Liver (tissue), 9 donors: ENCODE results near the gene NKAIN2. TPM values are rescaled to one million over a fixed set of nuclear protein-coding genes. Genes with fewer than 3 reads are reported as not detected.

Experiments
- DNase-seq: peaks from one replicate; pipeline ENCODE4 v3.0.0-alpha.2; 2017; ENCODE audit warnings: low spot score
- H3K27ac ChIP-seq, 2 donors: one replicate each; pipeline ENCODE4 v1.7.0; 2013; ENCODE audit warnings: inconsistent platforms in 2 of 2, low read length in 2 of 2, control low read depth in 1 of 2, low read depth in 1 of 2, mild to moderate bottlenecking in 1 of 2
- H3K27me3 ChIP-seq, 4 donors: one replicate each; pipeline versions ENCODE4 v1.6.1 to v1.7.0; 2013; ENCODE audit warnings: low read length in 3 of 4, inconsistent platforms in 1 of 4, mild to moderate bottlenecking in 1 of 4, moderate library complexity in 1 of 4; ENCODE audit not compliant: control insufficient read depth in 4 of 4, insufficient read depth in 4 of 4
- H3K36me3 ChIP-seq, 4 donors: one replicate each; pipeline versions ENCODE4 v1.6.1 to v1.7.0; 2013; ENCODE audit warnings: low read length in 3 of 4, mild to moderate bottlenecking in 3 of 4, low read depth in 1 of 4, moderate library complexity in 1 of 4; ENCODE audit not compliant: control insufficient read depth in 4 of 4, insufficient read depth in 3 of 4
- H3K4me1 ChIP-seq, 4 donors: one replicate each; pipeline versions ENCODE4 v1.6.1 to v1.7.0; 2013; ENCODE audit warnings: low read length in 3 of 4, mild to moderate bottlenecking in 3 of 4, moderate library complexity in 1 of 4; ENCODE audit not compliant: control insufficient read depth in 4 of 4, insufficient read depth in 4 of 4
- H3K4me3 ChIP-seq, 3 donors: one replicate each; pipeline versions ENCODE4 v1.6.1 to v1.7.0; 2013; ENCODE audit warnings: low read length in 3 of 3, control low read depth in 1 of 3, low read depth in 1 of 3, mild to moderate bottlenecking in 1 of 3
- H3K9ac ChIP-seq, 2 donors: one replicate each; pipeline ENCODE4 v1.7.0; 2013; ENCODE audit warnings: low read length in 2 of 2, mild to moderate bottlenecking in 2 of 2, moderate library complexity in 2 of 2, control low read depth in 1 of 2, low read depth in 1 of 2
- H3K9me3 ChIP-seq, 4 donors: one replicate each; pipeline versions ENCODE4 v1.6.1 to v1.7.0; 2013; ENCODE audit warnings: low read length in 3 of 4; ENCODE audit not compliant: control insufficient read depth in 4 of 4
- EGR1 ChIP-seq, 2 donors: IDR thresholded peaks; 2 replicates each; pipeline ENCODE4 v1.6.1; 2016 to 2018; ENCODE audit warnings: antibody characterized with exemption in 2 of 2, low read depth in 2 of 2
- FOXA2 ChIP-seq: IDR thresholded peaks from 2 replicates; pipeline ENCODE4 v1.6.1; 2016; ENCODE audit warnings: antibody characterized with exemption
- HNF4G ChIP-seq: IDR thresholded peaks from 2 replicates; pipeline ENCODE4 v1.6.1; 2016; ENCODE audit warnings: antibody characterized with exemption
- JUND ChIP-seq, 2 donors: IDR thresholded peaks; 2 replicates each; pipeline ENCODE4 v1.6.1; 2016; ENCODE audit warnings: antibody characterized with exemption in 2 of 2
- NR2F2 ChIP-seq: IDR thresholded peaks from 2 replicates; pipeline ENCODE4 v1.6.1; 2016; ENCODE audit warnings: antibody characterized with exemption
- RAD21 ChIP-seq, 2 donors: IDR thresholded peaks; 2 replicates each; pipeline ENCODE4 v1.6.1; 2016; ENCODE audit warnings: antibody characterized with exemption in 2 of 2, mild to moderate bottlenecking in 2 of 2
- RXRA ChIP-seq, 2 donors: IDR thresholded peaks; 2 replicates each; pipeline ENCODE4 v1.6.1; 2017 to 2018; ENCODE audit warnings: antibody characterized with exemption in 2 of 2, mild to moderate bottlenecking in 1 of 2
- SP1 ChIP-seq: IDR thresholded peaks from 2 replicates; pipeline ENCODE4 v1.6.1; 2018; ENCODE audit warnings: antibody characterized with exemption, mild to moderate bottlenecking
- YY1 ChIP-seq: IDR thresholded peaks from 2 replicates; pipeline ENCODE4 v1.6.1; 2016; ENCODE audit warnings: antibody characterized with exemption, mild to moderate bottlenecking
- WGBS: extraction: QIAGEN DNeasy Blood & Tissue Kit; methylation state at CpG from one replicate; pipeline ENCODE4 v1.1.7; 2013; 5-methylcytosine and 5-hydroxymethylcytosine counted together
- polyA plus RNA-seq, 2 donors: library from polyadenylated mRNA; stranded (reverse) in 1 of 2; unstranded in 1 of 2; fragments of 200-250 nt in 1 of 2; fragments of >200 nt in 1 of 2; fragmentation: Nextera tagmentation in 1 of 2; extraction: Ambion mirVana in 1 of 2; gene quantifications; one replicate each; pipeline versions ENCODE4 v1.2.1 to v1.2.3, GENCODE V29; 2013 to 2015
- total RNA-seq, 2 donors: library from RNA; depleted of rRNA; stranded (reverse); fragments of >200 nt; gene quantifications; one replicate each; pipeline ENCODE4 v1.2.3, GENCODE V29; 2014
- TF ChIP-seq, protein P1 (sequence below): fragments of 150-350 bp; IDR thresholded peaks from 2 replicates; pipeline ENCODE4 v1.5.1; 2017; ENCODE audit warnings: improper control_type of control experiment, low read depth, low read length; ENCODE audit not compliant: missing input control
- TF ChIP-seq, protein P2 (sequence below): IDR thresholded peaks from 2 replicates; pipeline ENCODE4 v1.6.1; 2016; ENCODE audit warnings: antibody characterized with exemption, mild to moderate bottlenecking
- donor health status: healthy.
- donor health status: healthy.
- donor health status: healthy.
- donor health status: healthy.
- donor health status: healthy.

Gene NKAIN2
- total and polyA plus RNA-seq, 4 donors: 0.05 to 0.14 TPM; not detected in 2

DNA sequence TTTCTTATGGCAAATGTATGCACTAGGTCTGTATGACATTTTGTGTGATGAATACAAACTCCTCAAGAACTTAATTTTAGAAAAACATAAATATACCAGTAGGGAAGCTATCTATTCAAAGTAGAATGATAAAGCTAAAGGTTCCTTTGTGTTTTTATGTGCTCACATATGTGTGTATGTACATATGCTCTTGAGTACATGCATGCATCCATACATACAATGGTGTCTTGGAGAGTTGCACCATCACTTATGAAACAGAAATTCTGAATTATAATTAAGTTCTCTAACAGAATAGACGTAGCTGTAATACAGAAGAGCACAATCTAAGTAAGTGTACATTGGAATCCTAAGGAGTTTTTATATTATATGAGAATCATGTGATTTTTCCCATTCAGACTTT lies 2.3 kb downstream of the NKAIN2 start:
- H3K27me3 ChIP-seq: peaks cover 0 to 10% (median 7%) of the 10 kb centered on the region in 4 donors
- WGBS: 53% methylated on average over 1 of the region's 1 CpG
- H3K36me3 ChIP-seq: no peaks in the 10 kb centered on the region

DNA sequence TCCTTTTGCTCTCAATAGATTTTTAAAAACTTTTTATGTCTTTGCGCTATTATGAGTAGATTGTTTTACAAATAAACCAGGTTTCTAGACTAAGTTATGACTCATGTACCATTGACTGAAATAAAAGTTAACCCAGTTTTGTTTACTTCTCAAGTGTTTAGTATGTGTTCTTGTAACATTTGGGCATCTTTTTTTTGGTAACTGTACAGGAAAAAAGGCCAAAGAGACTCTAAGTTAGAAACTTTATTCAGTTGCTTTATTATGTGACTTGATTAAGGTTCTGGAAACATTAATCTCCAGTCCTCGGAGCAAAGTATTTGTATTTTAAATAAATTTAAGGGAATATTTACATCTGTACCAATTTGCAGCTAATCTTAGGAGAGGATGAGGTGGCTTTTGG lies 2.9 kb downstream of the NKAIN2 start:
- TF ChIP-seq, protein P1, sequence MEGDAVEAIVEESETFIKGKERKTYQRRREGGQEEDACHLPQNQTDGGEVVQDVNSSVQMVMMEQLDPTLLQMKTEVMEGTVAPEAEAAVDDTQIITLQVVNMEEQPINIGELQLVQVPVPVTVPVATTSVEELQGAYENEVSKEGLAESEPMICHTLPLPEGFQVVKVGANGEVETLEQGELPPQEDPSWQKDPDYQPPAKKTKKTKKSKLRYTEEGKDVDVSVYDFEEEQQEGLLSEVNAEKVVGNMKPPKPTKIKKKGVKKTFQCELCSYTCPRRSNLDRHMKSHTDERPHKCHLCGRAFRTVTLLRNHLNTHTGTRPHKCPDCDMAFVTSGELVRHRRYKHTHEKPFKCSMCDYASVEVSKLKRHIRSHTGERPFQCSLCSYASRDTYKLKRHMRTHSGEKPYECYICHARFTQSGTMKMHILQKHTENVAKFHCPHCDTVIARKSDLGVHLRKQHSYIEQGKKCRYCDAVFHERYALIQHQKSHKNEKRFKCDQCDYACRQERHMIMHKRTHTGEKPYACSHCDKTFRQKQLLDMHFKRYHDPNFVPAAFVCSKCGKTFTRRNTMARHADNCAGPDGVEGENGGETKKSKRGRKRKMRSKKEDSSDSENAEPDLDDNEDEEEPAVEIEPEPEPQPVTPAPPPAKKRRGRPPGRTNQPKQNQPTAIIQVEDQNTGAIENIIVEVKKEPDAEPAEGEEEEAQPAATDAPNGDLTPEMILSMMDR: no peak
- no peak for TF ChIP-seq NR2F2
- TF ChIP-seq RXRA (IDR thresholded peaks at IDR 0.05): no peak
- no peak for TF ChIP-seq RAD21 (IDR thresholded peaks at IDR 0.05)
- no peak for TF ChIP-seq EGR1 (IDR thresholded peaks at IDR 0.05; ENCODE audit: low read depth in 2 of 2)
- no peak for TF ChIP-seq SP1
- H3K4me1 ChIP-seq: peaks cover 8 to 16% (median 14%) of the 10 kb centered on the region in 4 donors
- no peak overlapping the region for H3K4me3 ChIP-seq
- no peak overlapping the region for H3K9ac ChIP-seq
- 69% methylated on average over 2 of the region's 2 CpGs for WGBS
- no peaks in the 10 kb centered on the region for H3K9me3 ChIP-seq
- no peak overlapping the region for H3K27ac ChIP-seq
- peaks cover 0 to 10% (median 6%) of the 10 kb centered on the region in 4 donors for H3K27me3 ChIP-seq
- H3K36me3 ChIP-seq: no peaks in the 10 kb centered on the region
- DNase-seq: no peak

More for the DNA sequence above, 2.3 kb downstream of the NKAIN2 start:
- peaks cover 8 to 16% (median 14%) of the 10 kb centered on the region in 4 donors for H3K4me1 ChIP-seq
- no peak overlapping the region for H3K9ac ChIP-seq
- DNase-seq: no peak
- no peak overlapping the region for H3K27ac ChIP-seq
- TF ChIP-seq NR2F2 (no peak), YY1 (no peak), HNF4G (no peak), JUND (IDR thresholded peaks at IDR 0.05) (no peak), FOXA2 (no peak)
- TF ChIP-seq, protein P2, sequence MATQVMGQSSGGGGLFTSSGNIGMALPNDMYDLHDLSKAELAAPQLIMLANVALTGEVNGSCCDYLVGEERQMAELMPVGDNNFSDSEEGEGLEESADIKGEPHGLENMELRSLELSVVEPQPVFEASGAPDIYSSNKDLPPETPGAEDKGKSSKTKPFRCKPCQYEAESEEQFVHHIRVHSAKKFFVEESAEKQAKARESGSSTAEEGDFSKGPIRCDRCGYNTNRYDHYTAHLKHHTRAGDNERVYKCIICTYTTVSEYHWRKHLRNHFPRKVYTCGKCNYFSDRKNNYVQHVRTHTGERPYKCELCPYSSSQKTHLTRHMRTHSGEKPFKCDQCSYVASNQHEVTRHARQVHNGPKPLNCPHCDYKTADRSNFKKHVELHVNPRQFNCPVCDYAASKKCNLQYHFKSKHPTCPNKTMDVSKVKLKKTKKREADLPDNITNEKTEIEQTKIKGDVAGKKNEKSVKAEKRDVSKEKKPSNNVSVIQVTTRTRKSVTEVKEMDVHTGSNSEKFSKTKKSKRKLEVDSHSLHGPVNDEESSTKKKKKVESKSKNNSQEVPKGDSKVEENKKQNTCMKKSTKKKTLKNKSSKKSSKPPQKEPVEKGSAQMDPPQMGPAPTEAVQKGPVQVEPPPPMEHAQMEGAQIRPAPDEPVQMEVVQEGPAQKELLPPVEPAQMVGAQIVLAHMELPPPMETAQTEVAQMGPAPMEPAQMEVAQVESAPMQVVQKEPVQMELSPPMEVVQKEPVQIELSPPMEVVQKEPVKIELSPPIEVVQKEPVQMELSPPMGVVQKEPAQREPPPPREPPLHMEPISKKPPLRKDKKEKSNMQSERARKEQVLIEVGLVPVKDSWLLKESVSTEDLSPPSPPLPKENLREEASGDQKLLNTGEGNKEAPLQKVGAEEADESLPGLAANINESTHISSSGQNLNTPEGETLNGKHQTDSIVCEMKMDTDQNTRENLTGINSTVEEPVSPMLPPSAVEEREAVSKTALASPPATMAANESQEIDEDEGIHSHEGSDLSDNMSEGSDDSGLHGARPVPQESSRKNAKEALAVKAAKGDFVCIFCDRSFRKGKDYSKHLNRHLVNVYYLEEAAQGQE: no peak
- TF ChIP-seq, protein P1: no peak
- H3K9me3 ChIP-seq: no peaks in the 10 kb centered on the region
- no peak overlapping the region for H3K4me3 ChIP-seq
